Stimulated activated CD4-positive, alpha-beta T cell treated with anti-CD3 and anti-CD28 coated beads, TNF-alpha, amount 100 ng/mL, for 48 hours (primary cell): ENCODE results near the gene IPO13.

ENCODE experiments used
- DNase-seq, 3 donors: peaks; one replicate each; pipeline ENCODE4 v3.0.0-alpha.2; 2020; ENCODE audit warnings: low read depth in 3 of 3

IPO13 gene

DNA sequence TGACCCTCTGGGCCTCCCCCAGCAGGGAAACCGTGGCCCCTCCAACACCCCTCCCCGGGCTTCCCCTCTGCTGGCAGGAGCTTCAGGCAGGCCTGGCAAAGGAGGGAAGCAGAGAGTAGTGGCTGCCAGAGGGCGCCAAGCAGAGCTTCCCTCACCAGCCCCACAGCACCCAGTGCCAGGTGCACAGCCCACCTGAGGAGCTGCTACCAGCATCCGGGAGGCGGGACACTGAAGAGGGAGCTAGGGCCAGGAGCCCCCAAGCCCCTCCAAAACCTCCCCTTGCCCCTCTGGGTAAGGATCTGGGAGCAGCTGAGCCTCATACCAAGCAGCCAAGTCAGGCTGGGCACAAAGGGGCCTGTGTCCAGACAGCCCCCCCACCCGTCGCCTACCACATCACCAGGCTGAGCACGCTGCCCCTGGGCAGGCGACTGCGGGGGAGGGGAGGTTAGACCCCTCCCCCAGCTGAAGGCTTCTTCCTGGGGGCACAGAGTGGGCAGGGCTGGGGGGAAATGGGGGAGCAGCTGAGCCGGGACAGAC is 64.3 kb downstream of the IPO13 start:
- DNase-seq = no peak

DNA sequence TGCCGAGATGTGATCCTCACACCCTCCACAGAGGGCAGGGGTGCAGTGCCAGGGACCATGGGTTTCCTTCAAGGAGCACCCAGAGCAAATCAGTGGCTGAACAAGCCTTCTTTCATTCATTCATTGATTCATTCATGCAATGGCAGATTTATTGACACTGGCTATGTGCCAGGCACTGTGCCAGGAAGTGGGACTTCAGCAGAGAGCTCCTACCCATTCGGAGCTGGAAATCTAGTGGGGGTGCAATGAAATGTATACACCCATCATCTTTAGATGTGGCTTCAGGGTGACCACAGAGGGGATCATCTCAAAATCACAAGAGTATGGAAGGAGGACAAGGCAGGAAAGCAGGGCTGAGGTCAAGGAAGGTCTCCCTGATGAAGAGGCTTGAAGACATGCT is 65.7 kb downstream of the IPO13 start:
- no peak for DNase-seq

DNA sequence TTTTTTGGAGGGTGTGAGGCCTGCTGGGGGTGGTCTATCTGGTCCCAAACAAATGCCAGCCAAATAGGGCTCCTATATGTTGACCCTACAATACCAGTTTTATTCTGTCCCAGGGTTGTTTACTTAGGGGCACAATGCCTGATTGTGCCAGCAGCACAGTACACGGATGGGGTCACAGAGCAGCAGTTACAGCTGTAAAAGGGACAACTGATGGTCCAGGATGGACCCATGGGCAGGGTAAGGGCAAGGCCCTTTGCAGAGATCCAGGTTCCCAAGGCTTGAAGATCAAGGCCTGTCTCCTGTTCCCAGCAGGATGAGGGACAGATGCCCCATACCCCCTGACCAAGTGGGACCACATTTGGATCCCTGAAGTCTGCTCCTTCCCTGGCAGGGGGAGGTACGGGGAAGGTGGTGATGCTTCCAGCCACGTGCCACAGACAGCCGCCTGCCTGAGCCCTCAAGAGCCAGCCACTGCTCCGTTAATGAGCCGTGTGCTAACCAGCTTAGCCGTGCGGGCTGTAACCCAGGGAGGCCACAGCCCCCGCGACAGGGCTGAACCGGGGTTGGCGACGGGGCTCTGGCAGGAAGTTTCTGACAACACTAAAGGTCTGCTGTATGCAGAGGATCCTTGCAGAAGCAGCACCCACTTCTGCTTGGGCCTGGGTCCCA is 66.3 kb downstream of the IPO13 start:
- DNase-seq = no peak

DNA sequence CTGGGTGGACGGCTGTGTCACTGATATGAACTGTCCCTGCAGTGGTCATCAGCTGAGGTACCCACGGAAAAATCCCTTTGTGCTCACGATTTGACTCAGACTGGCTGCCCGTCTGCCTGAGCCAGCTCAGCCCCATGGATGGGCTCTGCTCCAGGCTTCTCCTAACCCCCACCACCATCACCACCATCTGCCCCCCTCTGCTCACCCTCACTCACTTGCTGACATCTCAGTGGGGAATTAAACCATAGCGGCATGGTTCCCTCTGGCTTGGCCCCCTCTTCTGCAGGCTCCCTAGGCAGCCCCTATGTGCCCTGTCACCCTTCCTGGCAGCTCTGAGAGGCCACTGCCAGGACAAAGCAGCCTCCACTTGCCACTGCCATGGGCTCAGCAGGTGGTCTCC is 67.2 kb downstream of the IPO13 start:
- no peak for DNase-seq

DNA sequence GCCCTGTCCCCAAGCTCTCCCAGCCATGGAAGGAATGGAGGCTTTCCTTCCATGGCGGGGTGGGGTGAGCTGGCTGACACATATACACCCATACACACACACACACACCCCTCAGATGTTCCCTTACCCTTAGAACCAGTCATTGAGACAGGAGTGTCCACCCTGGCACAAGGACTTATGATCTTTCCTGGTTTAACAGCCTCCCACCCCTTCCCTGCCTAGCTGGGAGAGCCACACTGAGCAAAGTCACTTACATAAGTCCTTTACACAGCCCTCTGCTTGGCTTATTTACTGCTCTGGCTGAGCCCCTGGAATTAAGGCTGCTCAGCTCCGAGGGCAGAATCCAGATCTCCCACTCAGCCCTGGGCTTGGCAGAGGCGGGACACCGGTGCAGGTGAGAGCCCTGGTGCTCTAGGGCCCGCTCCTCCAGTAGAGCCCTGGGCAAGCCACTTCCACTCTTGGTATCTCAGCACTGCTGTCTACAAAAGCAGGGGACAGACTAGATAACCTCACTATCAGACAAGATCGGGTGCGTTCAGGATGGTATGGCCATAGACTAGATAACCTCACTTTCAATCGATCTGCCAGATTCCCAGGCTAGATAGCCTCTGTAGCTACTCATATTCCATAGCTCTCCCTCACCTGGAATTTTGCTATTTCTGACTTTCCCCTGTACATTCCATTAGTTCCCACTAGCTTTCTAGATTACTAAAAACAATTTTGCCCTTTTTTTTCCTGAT is 67.8 kb downstream of the IPO13 start:
- no peak for DNase-seq

DNA sequence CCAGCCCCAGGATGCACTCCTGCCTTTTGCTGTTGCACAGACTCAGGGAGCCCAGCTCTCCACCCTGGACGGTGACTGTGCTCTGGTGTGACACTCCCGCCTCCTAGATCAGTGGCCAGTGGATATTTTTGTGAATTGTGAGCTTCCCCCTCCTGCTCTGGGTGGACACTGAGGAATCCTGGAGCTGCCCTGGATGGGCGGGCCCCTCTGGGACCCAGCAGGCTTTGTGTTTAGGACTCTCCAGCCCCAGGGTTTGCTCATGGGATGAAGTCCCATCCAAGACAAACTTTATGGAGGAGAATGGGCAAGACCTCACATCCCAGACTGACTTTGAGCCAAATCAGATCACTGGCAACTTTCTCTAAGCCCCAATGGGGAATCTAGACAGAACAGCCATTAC is 68.5 kb downstream of the IPO13 start:
- DNase-seq = no peak

DNA sequence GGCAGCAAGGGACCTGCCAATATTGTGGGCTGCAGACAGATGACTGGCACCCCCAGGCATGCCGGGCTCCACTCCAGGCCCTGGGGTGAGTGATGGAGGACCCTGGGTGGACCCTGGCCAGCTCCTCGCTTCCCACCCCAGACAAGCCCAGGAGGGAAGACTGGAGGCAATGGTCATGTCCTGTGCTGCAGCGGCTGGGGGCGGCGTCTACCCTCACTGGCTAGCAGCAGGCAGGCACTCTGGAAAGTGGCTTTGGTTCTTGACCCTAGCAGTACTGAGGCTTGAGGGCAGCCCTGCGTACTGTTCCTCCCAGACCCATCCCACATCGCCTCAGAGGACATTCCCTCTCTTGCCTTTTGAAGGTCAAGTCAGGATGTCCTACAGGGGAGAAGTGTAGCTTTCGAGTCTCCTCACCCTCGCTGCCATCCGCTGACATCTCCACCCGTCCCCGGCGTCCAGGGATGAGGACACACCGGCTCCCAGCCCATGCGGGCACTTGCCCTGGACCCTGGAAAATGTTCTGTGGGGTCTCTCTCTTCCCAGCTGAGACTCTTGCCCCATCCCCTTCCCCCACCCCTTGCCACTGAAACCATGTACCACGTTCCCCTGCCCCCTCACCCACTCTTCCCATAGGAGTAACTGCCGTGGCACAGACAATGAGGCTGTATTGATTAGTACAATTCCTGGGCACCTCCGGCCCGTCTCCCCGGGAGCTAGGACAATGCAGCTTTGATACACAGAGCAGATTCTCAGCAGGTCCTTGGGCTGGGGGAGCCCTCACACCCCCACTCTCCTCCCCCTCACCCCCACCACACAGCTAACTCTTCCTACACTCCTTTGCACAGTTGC is 69.5 kb downstream of the IPO13 start:
- DNase-seq = no peak

DNA sequence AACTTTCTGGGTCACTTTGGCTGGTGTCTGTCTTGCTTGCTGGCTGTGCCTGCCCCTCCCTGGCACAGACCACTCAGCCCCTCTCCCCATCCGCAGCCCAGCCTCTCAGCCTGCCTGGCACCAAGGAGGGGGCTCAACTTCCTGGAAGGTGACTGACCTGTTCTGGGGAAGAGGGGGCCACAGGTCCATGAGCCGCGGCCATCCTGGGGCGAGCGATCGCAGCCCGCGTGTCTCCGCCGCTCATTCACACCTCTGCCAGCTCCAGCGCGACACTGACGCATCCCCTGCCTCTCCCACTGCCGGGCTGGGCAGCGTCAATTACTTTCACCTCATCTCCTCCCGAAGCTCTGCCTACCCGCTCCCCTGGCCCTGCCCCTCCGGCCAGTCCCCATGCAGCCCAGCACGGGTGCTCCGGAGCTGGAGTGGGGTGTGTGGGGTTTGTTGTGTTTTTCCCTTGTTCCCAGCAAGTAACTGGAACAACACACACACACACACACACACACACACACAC is 70.2 kb downstream of the IPO13 start:
- DNase-seq = no peak
